Prostate gland (tissue), 2 donors: ENCODE measurements around the gene RNU7-1.

ENCODE experiments used
- CTCF ChIP-seq, 4 experiments: fragments of 200-600 bp in 2 of 4; fragments of 450-650 bp in 2 of 4; sonication (generic) in 2 of 4; IDR thresholded peaks; 1 replicate in 3 of 4; 2 replicates in 1 of 4; pipeline ENCODE4 v1.5.1; 2016 to 2019; ENCODE audit warnings: antibody characterized with exemption in 4 of 4, mild to moderate bottlenecking in 2 of 4, moderate library complexity in 2 of 4
- POLR2A ChIP-seq: fragments of 450-650 bp; IDR thresholded peaks from one replicate; pipeline ENCODE4 v1.6.1; 2016; ENCODE audit warnings: antibody characterized with exemption, mild to moderate bottlenecking

- TF ChIP-seq CTCF (IDR thresholded peaks at IDR 0.05) = no peak
- TF ChIP-seq POLR2A = peak; percentile 59
Measured at GRCh38 chr12:6914246-6914946, 29.2 kb upstream of the RNU7-1 start, which contains the start of gene ENO2.
